ENCODE results near the gene SLC38A4.

The SLC38A4 gene

GRCh38 chr12:46792925-46793324, 32.9 kb downstream of the SLC38A4 start:
- TF ChIP-seq EGR1 (IDR thresholded peaks at IDR 0.05) (no peak), NFIC (IDR thresholded peaks at IDR 0.05) (no peak), REST (IDR thresholded peaks at IDR 0.05; ENCODE audit: low read depth) (no peak), YY1 (IDR thresholded peaks at IDR 0.05; ENCODE audit: low read depth) (no peak), ZBTB7A (IDR thresholded peaks at IDR 0.05; ENCODE audit: low read depth) (no peak), MAX (IDR thresholded peaks at IDR 0.05) (no peak), EP300 (IDR thresholded peaks at IDR 0.05; ENCODE audit: borderline replicate concordance) (no peak)

- no peak for TF ChIP-seq EP300 (IDR thresholded peaks at IDR 0.05; ENCODE audit: borderline replicate concordance)
- no peak for TF ChIP-seq CEBPB (IDR thresholded peaks at IDR 0.05)
- no peak for TF ChIP-seq REST (IDR thresholded peaks at IDR 0.05; ENCODE audit: low read depth)
- no peak for TF ChIP-seq MAX (IDR thresholded peaks at IDR 0.05)
- TF ChIP-seq FOXM1 (IDR thresholded peaks at IDR 0.05; ENCODE audit: borderline replicate concordance, low read depth): no peak
- TF ChIP-seq YY1 (IDR thresholded peaks at IDR 0.05; ENCODE audit: low read depth): no peak
- no peak for TF ChIP-seq EGR1 (IDR thresholded peaks at IDR 0.05)
- TF ChIP-seq TAF1 (IDR thresholded peaks at IDR 0.05; ENCODE audit: low read depth): no peak
- no peak for TF ChIP-seq TCF12 (IDR thresholded peaks at IDR 0.05; ENCODE audit: low read depth)
- no peak for TF ChIP-seq CREB1 (IDR thresholded peaks at IDR 0.05; ENCODE audit: low read depth)
- no peak for TF ChIP-seq USF1 (IDR thresholded peaks at IDR 0.05)
- TF ChIP-seq RAD21 (IDR thresholded peaks at IDR 0.05; ENCODE audit: low read depth): no peak
- no peak for TF ChIP-seq TEAD4 (IDR thresholded peaks at IDR 0.05)
- TF ChIP-seq ZBTB7A (IDR thresholded peaks at IDR 0.05; ENCODE audit: low read depth): no peak
- no peak for TF ChIP-seq NFIC (IDR thresholded peaks at IDR 0.05)
These were observed 35.7 kb downstream of the SLC38A4 start for GRCh38 chr12:46790066-46790465.

- TF ChIP-seq TCF12 (IDR thresholded peaks at IDR 0.05; ENCODE audit: low read depth) (no peak), REST (IDR thresholded peaks at IDR 0.05; ENCODE audit: low read depth) (no peak), EGR1 (IDR thresholded peaks at IDR 0.05) (no peak)
These were observed 37.5 kb downstream of the SLC38A4 start for GRCh38 chr12:46788072-46788887.

GRCh38 chr12:46787496-46788055, 38.2 kb downstream of the SLC38A4 start:
- TF ChIP-seq REST (IDR thresholded peaks at IDR 0.05; ENCODE audit: low read depth) (no peak), EGR1 (IDR thresholded peaks at IDR 0.05) (no peak), MAX (IDR thresholded peaks at IDR 0.05) (no peak), FOXM1 (IDR thresholded peaks at IDR 0.05; ENCODE audit: borderline replicate concordance, low read depth) (no peak), USF1 (IDR thresholded peaks at IDR 0.05) (no peak), TAF1 (IDR thresholded peaks at IDR 0.05; ENCODE audit: low read depth) (no peak), ZBTB7A (IDR thresholded peaks at IDR 0.05; ENCODE audit: low read depth) (no peak), TEAD4 (IDR thresholded peaks at IDR 0.05) (no peak), YY1 (IDR thresholded peaks at IDR 0.05; ENCODE audit: low read depth) (no peak), CREB1 (IDR thresholded peaks at IDR 0.05; ENCODE audit: low read depth) (no peak), TCF12 (IDR thresholded peaks at IDR 0.05; ENCODE audit: low read depth) (no peak), RAD21 (IDR thresholded peaks at IDR 0.05; ENCODE audit: low read depth) (no peak), NFIC (IDR thresholded peaks at IDR 0.05) (no peak), EP300 (IDR thresholded peaks at IDR 0.05; ENCODE audit: borderline replicate concordance) (no peak), CEBPB (IDR thresholded peaks at IDR 0.05) (no peak)

Data from Ishikawa (cell line).